Upper lobe of left lung (tissue), 4 donors: ENCODE measurements around the gene CDC42BPG.

Source experiments
- CTCF ChIP-seq, 6 experiments: fragments of 450-650 bp in 4 of 6; fragments of 200-600 bp in 2 of 6; sonication (generic) in 2 of 6; IDR thresholded peaks; one replicate each; pipeline ENCODE4 v1.5.1; 2016 to 2019; ENCODE audit warnings: antibody characterized with exemption in 6 of 6
- EP300 ChIP-seq, 4 donors: sonication (generic); formaldehyde crosslinking; IDR thresholded peaks; one replicate each; pipeline ENCODE4 v1.5.1; 2017; ENCODE audit warnings: antibody characterized with exemption in 4 of 4, control low read depth in 2 of 4
- POLR2A ChIP-seq, 4 donors: fragments of 450-650 bp; IDR thresholded peaks; one replicate each; pipeline ENCODE4 v1.5.1; 2016 to 2017; ENCODE audit warnings: antibody characterized with exemption in 4 of 4, mild to moderate bottlenecking in 2 of 4
- POLR2AphosphoS5 ChIP-seq, 2 donors: sonication (generic); formaldehyde crosslinking; IDR thresholded peaks; one replicate each; pipeline ENCODE4 v1.5.1; 2017; ENCODE audit warnings: antibody characterized with exemption in 2 of 2

DNA sequence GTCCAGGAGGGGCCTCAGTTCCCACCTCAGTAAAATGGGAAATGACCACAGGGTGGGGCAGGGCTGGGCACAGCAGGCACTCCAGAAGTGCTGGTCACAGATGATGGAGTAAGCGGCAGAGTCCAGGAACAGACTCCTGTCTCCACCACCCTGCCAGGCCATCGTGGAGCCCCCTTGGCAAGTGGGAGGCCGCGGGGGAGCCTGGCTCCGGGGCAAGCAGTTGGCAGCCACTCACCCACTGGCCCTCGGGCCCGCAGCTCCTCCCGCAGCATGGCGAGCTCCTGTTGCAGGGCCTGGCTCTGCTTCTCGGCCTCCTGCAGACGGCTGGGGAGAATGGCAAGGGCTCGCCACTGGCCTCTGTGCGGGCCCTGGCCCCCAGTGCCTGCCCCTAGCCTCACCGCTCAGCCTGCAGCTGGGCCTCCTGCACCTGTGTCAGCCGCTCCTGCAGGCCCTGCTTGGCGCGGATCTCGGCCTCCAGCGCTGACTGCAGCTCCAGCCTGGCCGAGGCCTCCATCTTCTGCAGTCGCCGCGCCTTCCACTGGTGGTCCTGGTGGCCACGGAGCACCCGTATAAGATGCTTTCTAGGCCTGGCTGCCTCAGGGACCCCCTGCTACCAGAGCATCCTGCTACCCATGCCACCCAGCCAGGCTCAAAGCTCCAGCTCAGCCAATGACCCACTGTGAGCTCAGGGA, 10.3 kb downstream of the CDC42BPG start:
- TF ChIP-seq POLR2A (IDR thresholded peaks at IDR 0.05): no peak
- TF ChIP-seq CTCF (IDR thresholded peaks at IDR 0.05): no peak
- no peak for TF ChIP-seq POLR2AphosphoS5 (IDR thresholded peaks at IDR 0.05)
- TF ChIP-seq EP300 (IDR thresholded peaks at IDR 0.05): no peak
